HEK293T (cell line): Measurements from ENCODE around the gene LRRK1.

Experiments
- CTCF ChIA-PET: fragments of 350-600 bp; formaldehyde crosslinking; extraction: SDS; loops from one replicate; lab custom pipeline; 2021; ENCODE audit warnings: antibody characterized with exemption, inconsistent platforms; lab: Yijun Ruan, JAX
- POLR2A ChIA-PET: fragments of 350-600 bp; formaldehyde crosslinking; extraction: SDS; loops from one replicate; lab custom pipeline; 2020; ENCODE audit warnings: antibody characterized with exemption, inconsistent platforms; lab: Yijun Ruan, JAX
- DNase-seq: peaks from one replicate; pipeline ENCODE4 v3.0.0; 2012; ENCODE audit warnings: mixed read lengths; ENCODE audit errors: extremely low spot score
- ARNT ChIP-seq: fragments of 450-650 bp; IDR thresholded peaks from 2 replicates; pipeline ENCODE4 v1.6.1; 2017; ENCODE audit warnings: mild to moderate bottlenecking
- BHLHE40 ChIP-seq: fragments of 450-650 bp; IDR thresholded peaks from 2 replicates; pipeline ENCODE4 v1.6.1; 2016; ENCODE audit warnings: mild to moderate bottlenecking, moderate library complexity, borderline replicate concordance
- CTBP1 ChIP-seq: fragments of 450-650 bp; IDR thresholded peaks from 2 replicates; pipeline ENCODE4 v1.6.1; 2016; ENCODE audit warnings: borderline replicate concordance
- ELF4 ChIP-seq: fragments of 450-650 bp; IDR thresholded peaks from 2 replicates; pipeline ENCODE4 v1.6.1; 2017; ENCODE audit warnings: antibody characterized with exemption
- FOXA1 ChIP-seq: fragments of 450-650 bp; IDR thresholded peaks from 2 replicates; pipeline ENCODE4 v1.6.1; 2016; ENCODE audit warnings: mild to moderate bottlenecking
- FOXK2 ChIP-seq: fragments of 450-650 bp; IDR thresholded peaks from 2 replicates; pipeline ENCODE4 v1.6.1; 2016; ENCODE audit warnings: mild to moderate bottlenecking
- FOXM1 ChIP-seq: fragments of 450-650 bp; IDR thresholded peaks from 2 replicates; pipeline ENCODE4 v1.6.1; 2017; ENCODE audit warnings: mild to moderate bottlenecking, borderline replicate concordance
- HDGF ChIP-seq: fragments of 450-650 bp; IDR thresholded peaks from 2 replicates; pipeline ENCODE4 v1.6.1; 2017; ENCODE audit warnings: antibody characterized with exemption, borderline replicate concordance
- L3MBTL2 ChIP-seq: fragments of 450-650 bp; conservative IDR thresholded peaks from 2 replicates; pipeline ENCODE4 v1.6.1; 2016; ENCODE audit warnings: mild to moderate bottlenecking
- LEF1 ChIP-seq: fragments of 450-650 bp; IDR thresholded peaks from 2 replicates; pipeline ENCODE4 v1.6.1; 2017; ENCODE audit warnings: mild to moderate bottlenecking, borderline replicate concordance
- NFRKB ChIP-seq: fragments of 450-650 bp; IDR thresholded peaks from 2 replicates; pipeline ENCODE4 v1.6.1; 2016; ENCODE audit warnings: mild to moderate bottlenecking, moderate library complexity
- PKNOX1 ChIP-seq: fragments of 450-650 bp; IDR thresholded peaks from 2 replicates; pipeline ENCODE4 v1.6.1; 2016
- SP1 ChIP-seq: fragments of 450-650 bp; IDR thresholded peaks from 2 replicates; pipeline ENCODE4 v1.6.1; 2017
- SUZ12 ChIP-seq: fragments of 450-650 bp; IDR thresholded peaks from 2 replicates; pipeline ENCODE4 v1.6.1; 2016; ENCODE audit warnings: mild to moderate bottlenecking
- TARDBP ChIP-seq: fragments of 450-650 bp; IDR thresholded peaks from 2 replicates; pipeline ENCODE4 v1.6.1; 2016
- ZNF384 ChIP-seq: fragments of 450-650 bp; IDR thresholded peaks from 2 replicates; pipeline ENCODE4 v1.6.1; 2016

The LRRK1 gene

GRCh38 chr15:100949691-100950090 lies 30.5 kb downstream of the LRRK1 start:
- CTCF ChIA-PET, result no interaction called here
- POLR2A ChIA-PET, result no interaction called here
- TF ChIP-seq SP1, result no peak
- DNase-seq, result no peak

GRCh38 chr15:100951965-100952364 lies 32.8 kb downstream of the LRRK1 start:
- POLR2A ChIA-PET, result no interaction called here
- CTCF ChIA-PET, result no interaction called here
- TF ChIP-seq L3MBTL2 (no peak), ELF4 (no peak), FOXK2 (no peak), PKNOX1 (no peak), SUZ12 (no peak), HDGF (no peak), TARDBP (no peak), BHLHE40 (no peak), ARNT (no peak), CTBP1 (no peak), FOXA1 (no peak), NFRKB (no peak)

GRCh38 chr15:100952566-100952965 lies 33.4 kb downstream of the LRRK1 start:
- POLR2A ChIA-PET, result no interaction called here
- CTCF ChIA-PET, result no interaction called here
- DNase-seq, result no peak
- TF ChIP-seq PKNOX1, result 0 out of 2 replicates have a peak, but pooled peaks have one; percentile 7
- TF ChIP-seq FOXA1, result no peak

More at GRCh38 chr15:100951965-100952364, 32.8 kb downstream of the LRRK1 start:
- DNase-seq, result no peak

- TF ChIP-seq FOXA1, result no peak
- no peak for TF ChIP-seq ZNF384
- TF ChIP-seq ARNT, result no peak
- no peak for TF ChIP-seq FOXM1
- TF ChIP-seq FOXK2, result no peak
- no peak for TF ChIP-seq SUZ12
- TF ChIP-seq HDGF, result no peak
- TF ChIP-seq TARDBP, result no peak
- TF ChIP-seq BHLHE40, result no peak
- no peak for TF ChIP-seq LEF1
- TF ChIP-seq ELF4, result no peak
- TF ChIP-seq PKNOX1, result no peak
- no peak for TF ChIP-seq CTBP1
- POLR2A ChIA-PET, result no interaction called here
- CTCF ChIA-PET, result no interaction called here
- no peak for DNase-seq
Observed at GRCh38 chr15:100958326-100959065, 39.3 kb downstream of the LRRK1 start.

GRCh38 chr15:100959066-100960050 lies 40.2 kb downstream of the LRRK1 start:
- DNase-seq, result no peak
- TF ChIP-seq TARDBP (no peak), L3MBTL2 (no peak), ARNT (no peak), NFRKB (no peak), FOXM1 (no peak), LEF1 (no peak), HDGF (no peak), SP1 (no peak), FOXK2 (no peak), ELF4 (no peak), SUZ12 (no peak), CTBP1 (no peak), FOXA1 (no peak), ZNF384 (no peak), PKNOX1 (no peak), BHLHE40 (no peak)
- ChIA-PET CTCF (no interaction called here), POLR2A (no interaction called here)
